ENCODE measurements around the gene MAP3K13.
"Not testable (repeated sequence)": the region's sequence is repeated elsewhere in the genome, so short reads cannot be mapped to it uniquely, and the experiment has no call there.

MAP3K13 gene

GRCh38 chr3:185439745-185440466 is 77.0 kb downstream of the MAP3K13 start:
- TF ChIP-seq CTCF (IDR thresholded peaks at IDR 0.05; ENCODE audit: low read depth, low read length, missing control alignments): no peak
- H3K4me3 ChIP-seq (ENCODE audit: low read depth, low read length): no peak overlapping the region
- DNase-seq (ENCODE audit: low read depth): no peak

- TF ChIP-seq CTCF (IDR thresholded peaks at IDR 0.05; ENCODE audit: low read depth, low read length, missing control alignments): no peak
- no peak overlapping the region for H3K4me3 ChIP-seq (ENCODE audit: low read depth, low read length)
- DNase-seq (ENCODE audit: low read depth): no peak
Measured at GRCh38 chr3:185442031-185442430, 79.1 kb downstream of the MAP3K13 start.

- no peak for DNase-seq (ENCODE audit: low read depth)
- H3K4me3 ChIP-seq (ENCODE audit: low read depth, low read length): no peak overlapping the region
- TF ChIP-seq CTCF (IDR thresholded peaks at IDR 0.05; ENCODE audit: low read depth, low read length, missing control alignments): no peak
Measured at GRCh38 chr3:185444329-185444728, 81.4 kb downstream of the MAP3K13 start.

GRCh38 chr3:185448107-185448506 is 85.2 kb downstream of the MAP3K13 start:
- no peak for TF ChIP-seq CTCF (IDR thresholded peaks at IDR 0.05; ENCODE audit: low read depth, low read length, missing control alignments)
- no peak for DNase-seq (ENCODE audit: low read depth)
- no peak overlapping the region for H3K4me3 ChIP-seq (ENCODE audit: low read depth, low read length)

- not testable (repeated sequence) for H3K4me3 ChIP-seq (ENCODE audit: low read depth, low read length); DNase-seq (ENCODE audit: low read depth)
Measured at GRCh38 chr3:185451432-185451831, 88.5 kb downstream of the MAP3K13 start.

- H3K4me3 ChIP-seq (ENCODE audit: low read depth, low read length): no peak overlapping the region
- no peak for TF ChIP-seq CTCF (IDR thresholded peaks at IDR 0.05; ENCODE audit: low read depth, low read length, missing control alignments)
- DNase-seq (ENCODE audit: low read depth): no peak
Measured at GRCh38 chr3:185457376-185457775, 94.4 kb downstream of the MAP3K13 start.

GRCh38 chr3:185460309-185460708 is 97.4 kb downstream of the MAP3K13 start:
- DNase-seq (ENCODE audit: low read depth): no peak
- no peak for TF ChIP-seq CTCF (IDR thresholded peaks at IDR 0.05; ENCODE audit: low read depth, low read length, missing control alignments)
- H3K4me3 ChIP-seq (ENCODE audit: low read depth, low read length): no peak overlapping the region

All from GM12864 (cell line).